ENCODE data around the gene CYFIP1.

CYFIP1 gene

GRCh38 chr15:22949074-22949547 lies 31.1 kb downstream of the CYFIP1 start:
- no peak for TF ChIP-seq GATA3 (IDR thresholded peaks at IDR 0.05; ENCODE audit: low read depth, low read length)
- no peak for TF ChIP-seq GATA2 (IDR thresholded peaks at IDR 0.05; ENCODE audit: low read depth, low read length)

GRCh38 chr15:22948056-22948455 lies 32.1 kb downstream of the CYFIP1 start:
- TF ChIP-seq GATA3 (IDR thresholded peaks at IDR 0.05; ENCODE audit: low read depth, low read length): no peak
- TF ChIP-seq GATA2 (IDR thresholded peaks at IDR 0.05; ENCODE audit: low read depth, low read length): no peak

GRCh38 chr15:22947101-22948000 lies 32.8 kb downstream of the CYFIP1 start:
- no peak for TF ChIP-seq GATA3 (IDR thresholded peaks at IDR 0.05; ENCODE audit: low read depth, low read length)
- no peak for TF ChIP-seq GATA2 (IDR thresholded peaks at IDR 0.05; ENCODE audit: low read depth, low read length)

DNA sequence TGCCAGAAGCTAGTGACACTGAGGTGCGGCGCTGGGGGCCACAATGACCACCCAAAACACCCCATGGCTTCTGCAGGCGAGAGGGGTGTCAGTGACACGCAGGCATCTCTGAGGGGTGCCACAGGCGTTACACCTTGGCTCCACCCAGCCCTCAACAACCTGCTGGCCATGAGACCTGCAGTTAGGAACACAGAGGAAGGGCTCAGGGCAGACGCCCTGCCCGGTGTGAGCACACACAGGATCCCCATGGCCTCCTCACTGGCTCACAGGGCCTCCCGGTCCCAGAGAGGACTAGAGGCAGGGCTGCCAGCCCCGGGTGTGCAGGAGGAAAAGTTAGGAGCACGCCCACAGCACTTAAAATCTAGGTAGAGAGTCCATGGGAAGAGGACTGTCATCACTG lies 35.1 kb downstream of the CYFIP1 start:
- TF ChIP-seq GATA3 (IDR thresholded peaks at IDR 0.05; ENCODE audit: low read depth, low read length): no peak
- TF ChIP-seq GATA2 (IDR thresholded peaks at IDR 0.05; ENCODE audit: low read depth, low read length): no peak

DNA sequence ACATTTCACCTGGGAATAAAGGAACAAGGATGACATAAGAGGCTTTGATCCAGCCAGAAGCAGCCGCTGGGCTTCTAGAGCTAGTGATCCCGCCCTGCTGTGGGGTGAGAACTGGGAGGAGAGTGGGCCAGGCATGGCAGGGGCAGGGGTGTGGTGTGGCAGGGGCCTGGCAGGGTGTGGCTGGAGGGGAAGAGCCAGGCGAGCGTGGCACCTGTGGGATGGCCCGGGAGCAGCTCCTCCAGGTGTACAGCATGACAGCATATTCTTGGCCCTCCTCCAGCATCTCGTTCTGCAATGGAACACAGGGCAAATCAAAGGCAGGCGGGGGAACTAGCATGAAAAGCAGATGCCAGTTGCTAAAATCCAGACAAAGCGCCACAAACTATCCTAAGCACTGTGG lies 35.5 kb downstream of the CYFIP1 start:
- no peak for TF ChIP-seq GATA3 (IDR thresholded peaks at IDR 0.05; ENCODE audit: low read depth, low read length)
- TF ChIP-seq GATA2 (IDR thresholded peaks at IDR 0.05; ENCODE audit: low read depth, low read length): no peak

DNA sequence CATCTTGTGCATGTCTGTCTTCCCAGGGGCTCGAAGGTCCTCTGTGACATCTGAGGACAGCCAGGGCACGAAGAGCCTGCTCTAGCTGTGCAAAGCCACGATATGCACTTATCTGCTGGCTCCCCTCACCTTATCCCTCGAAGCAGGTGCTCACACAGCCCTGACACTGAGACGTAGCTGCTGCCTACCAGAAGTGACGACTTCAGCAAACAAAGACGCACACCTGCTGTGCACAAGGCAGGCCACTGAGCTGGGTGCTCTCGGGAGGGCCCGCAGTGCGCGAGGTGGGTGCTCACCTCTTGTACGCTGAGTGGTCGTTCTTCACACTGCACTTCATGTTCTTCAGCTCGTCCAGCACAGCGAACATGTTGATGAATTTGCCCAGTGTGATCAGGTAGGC lies 37.3 kb downstream of the CYFIP1 start:
- TF ChIP-seq GATA3 (IDR thresholded peaks at IDR 0.05; ENCODE audit: low read depth, low read length) (no peak), GATA2 (IDR thresholded peaks at IDR 0.05; ENCODE audit: low read depth, low read length) (no peak)

DNA sequence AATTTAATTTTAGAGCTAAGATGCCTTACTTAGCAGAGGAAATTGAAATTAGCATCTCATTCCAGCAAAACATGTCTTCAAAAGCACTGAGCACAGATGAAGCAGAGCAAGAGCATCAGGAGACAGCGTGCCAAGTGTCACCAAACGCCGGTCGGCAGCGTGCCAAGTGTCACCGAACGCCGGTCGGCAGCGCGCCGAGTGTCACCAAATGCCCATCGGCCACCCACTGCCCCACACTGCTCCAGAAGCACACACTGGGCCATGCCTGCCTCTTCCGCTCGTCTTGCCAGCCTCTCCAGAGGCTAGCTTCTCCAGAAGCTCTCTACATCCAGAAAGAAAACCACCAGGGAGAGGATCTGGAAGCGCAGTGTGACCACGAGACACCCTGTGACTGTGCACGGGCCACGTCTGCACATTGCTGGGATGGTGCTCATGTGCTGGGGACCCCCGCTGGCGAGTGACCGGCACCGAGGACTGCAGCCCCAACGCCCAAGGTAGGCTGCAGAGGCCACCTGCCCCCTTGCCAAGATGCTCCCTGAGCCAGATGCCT lies 37.8 kb downstream of the CYFIP1 start:
- no peak for TF ChIP-seq GATA3 (IDR thresholded peaks at IDR 0.05; ENCODE audit: low read depth, low read length)
- no peak for TF ChIP-seq GATA2 (IDR thresholded peaks at IDR 0.05; ENCODE audit: low read depth, low read length)

GRCh38 chr15:22941179-22941578 lies 39.0 kb downstream of the CYFIP1 start:
- TF ChIP-seq GATA3 (IDR thresholded peaks at IDR 0.05; ENCODE audit: low read depth, low read length) (no peak), GATA2 (IDR thresholded peaks at IDR 0.05; ENCODE audit: low read depth, low read length) (no peak)

DNA sequence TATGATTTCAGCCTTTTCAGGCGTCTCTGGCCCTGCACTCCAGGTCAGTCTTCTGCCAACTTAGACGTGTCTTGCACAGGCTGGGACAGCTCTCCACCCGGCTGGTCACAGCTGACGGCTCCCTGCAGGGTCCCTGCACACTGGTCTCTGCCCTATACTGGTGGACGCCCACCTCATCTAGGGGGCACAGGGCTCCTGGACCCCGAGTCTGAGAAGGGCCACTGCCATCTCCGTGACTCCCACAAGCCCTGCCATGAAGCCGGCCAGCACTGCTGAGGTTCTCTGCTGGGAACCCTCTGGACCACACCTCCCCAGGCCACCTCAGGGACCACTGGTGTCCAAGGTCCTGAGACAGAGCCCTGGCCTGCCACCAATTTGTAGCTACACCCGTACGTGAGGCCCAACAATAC lies 40.5 kb downstream of the CYFIP1 start:
- TF ChIP-seq GATA3 (IDR thresholded peaks at IDR 0.05; ENCODE audit: low read depth, low read length): no peak
- TF ChIP-seq GATA2 (IDR thresholded peaks at IDR 0.05; ENCODE audit: low read depth, low read length): no peak

- TF ChIP-seq GATA3 (IDR thresholded peaks at IDR 0.05; ENCODE audit: low read depth, low read length) (no peak), GATA2 (IDR thresholded peaks at IDR 0.05; ENCODE audit: low read depth, low read length) (no peak)
Observed at GRCh38 chr15:22939051-22939450, 41.1 kb downstream of the CYFIP1 start.

DNA sequence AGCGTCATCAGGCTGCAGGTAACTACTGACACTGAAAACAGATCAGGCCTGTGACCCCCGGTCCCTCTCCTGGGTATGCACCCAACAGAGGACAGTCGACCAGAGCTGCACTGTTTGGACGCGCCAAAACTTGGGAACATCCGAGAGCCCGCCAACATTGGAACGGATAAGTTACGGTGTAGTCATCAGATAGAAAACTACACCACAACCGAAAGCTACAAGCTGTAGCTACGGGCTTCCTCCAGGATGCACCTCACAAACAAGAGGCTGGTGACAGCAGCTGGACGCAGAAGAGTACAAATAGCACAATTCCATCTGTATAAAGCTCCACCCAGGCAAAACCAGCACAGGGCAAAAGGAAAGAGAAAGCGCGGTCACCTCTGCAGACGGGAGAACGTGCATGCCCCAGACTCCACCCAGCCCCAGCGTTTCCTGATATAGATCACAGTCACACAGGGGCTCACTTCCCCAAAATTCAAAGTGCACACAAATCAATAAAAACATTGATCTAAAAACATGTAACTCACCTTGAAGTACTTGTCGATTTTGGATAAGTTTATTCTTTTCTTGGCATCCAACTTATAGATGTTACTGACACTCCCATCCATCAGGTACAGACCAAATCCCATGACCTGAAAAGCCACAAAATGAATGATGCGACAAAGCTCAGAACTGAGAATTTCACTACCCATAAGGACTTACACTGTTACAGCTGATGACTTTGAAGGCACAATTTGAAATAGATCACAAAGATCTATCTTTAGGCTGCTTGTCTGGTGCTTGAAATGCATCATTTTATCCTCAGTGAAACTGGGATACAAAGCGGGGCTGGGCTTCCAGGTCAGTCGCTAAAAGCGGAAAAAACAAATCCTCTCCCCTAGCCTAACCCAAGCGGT lies 43.3 kb downstream of the CYFIP1 start:
- no peak for TF ChIP-seq GATA3 (IDR thresholded peaks at IDR 0.05; ENCODE audit: low read depth, low read length)
- no peak for TF ChIP-seq GATA2 (IDR thresholded peaks at IDR 0.05; ENCODE audit: low read depth, low read length)

- TF ChIP-seq GATA3 (IDR thresholded peaks at IDR 0.05; ENCODE audit: low read depth, low read length) (no peak), GATA2 (IDR thresholded peaks at IDR 0.05; ENCODE audit: low read depth, low read length) (no peak)
Observed at GRCh38 chr15:22933641-22934061, 46.5 kb downstream of the CYFIP1 start.

DNA sequence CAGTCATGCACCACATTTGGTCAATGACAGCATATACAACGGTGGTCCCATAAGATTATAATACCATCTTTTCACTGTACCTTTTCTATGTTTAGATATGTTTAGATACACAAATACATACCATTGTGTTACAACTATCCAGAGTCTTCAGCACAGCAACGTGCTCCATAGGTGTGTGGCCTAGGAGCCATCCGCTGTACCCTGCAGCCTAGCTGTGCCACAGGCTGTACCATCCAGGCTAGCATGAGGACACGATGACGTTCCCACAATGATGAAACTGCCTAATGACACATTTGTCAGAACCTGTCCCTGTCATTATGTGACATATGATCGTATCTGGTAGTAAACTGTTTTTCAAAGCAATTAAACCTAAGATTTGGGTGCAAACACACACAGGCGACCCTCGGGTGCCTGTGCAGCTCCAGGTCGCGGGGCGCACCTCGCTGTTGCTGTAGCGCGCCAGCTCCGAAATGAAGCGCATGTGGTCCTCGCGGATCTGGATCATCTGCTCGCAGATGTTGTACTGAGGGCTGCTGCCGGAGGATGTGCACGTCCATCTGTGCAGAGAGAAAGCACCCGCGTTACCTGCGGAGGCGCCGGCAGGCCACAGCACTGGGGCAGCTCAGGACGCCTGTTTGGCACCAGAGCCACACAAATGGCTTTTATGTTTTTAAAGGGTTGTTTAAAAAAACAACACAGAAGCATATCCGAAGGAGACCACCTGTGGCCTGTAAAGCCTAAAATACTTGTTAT lies 48.2 kb downstream of the CYFIP1 start:
- TF ChIP-seq GATA3 (IDR thresholded peaks at IDR 0.05; ENCODE audit: low read depth, low read length): no peak
- TF ChIP-seq GATA2 (IDR thresholded peaks at IDR 0.05; ENCODE audit: low read depth, low read length): no peak
